ENCODE data around the gene ARHGAP32. TPM values are rescaled to one million over a fixed set of nuclear protein-coding genes. Genes with fewer than 3 reads are reported as not detected.

Gene ARHGAP32
- total and polyA plus RNA-seq, 2 donors from 2014 or later = 2.1 to 30.8 TPM

GRCh38 chr11:129223260-129223659 is 31.1 kb upstream of the ARHGAP32 start:
- intact Hi-C loops (cut with DNase I) = no loop called here
- H3K4me1 ChIP-seq (ENCODE audit: control insufficient read depth in 2 of 3, insufficient read depth in 2 of 3, low read depth in 1 of 3, low read length in 3 of 3) = no peaks in the 10 kb centered on the region
- no peak overlapping the region for H3K4me3 ChIP-seq (ENCODE audit: low read length in 3 of 3)
- H3K27ac ChIP-seq (ENCODE audit: low read depth in 2 of 2, low read length in 2 of 2) = no peak overlapping the region
- FAIRE-seq (no peak), DNase-seq (no peak)
- no peaks in the 10 kb centered on the region for H3K27me3 ChIP-seq (ENCODE audit: control insufficient read depth, insufficient read depth, low read length)
- H3K9me3 ChIP-seq (ENCODE audit: control insufficient read depth in 2 of 3, insufficient read depth in 1 of 3, low read length in 3 of 3) = peaks cover 2 to 10% (median 3%) of the 10 kb centered on the region in 3 donors
- H3K9ac ChIP-seq (ENCODE audit: low read length in 3 of 3) = no peak overlapping the region
- no peak for TF ChIP-seq CTCF (IDR thresholded peaks at IDR 0.05; ENCODE audit: borderline replicate concordance, extremely low read depth, insufficient read depth)
- no peaks in the 10 kb centered on the region for H3K36me3 ChIP-seq (ENCODE audit: control insufficient read depth in 2 of 3, insufficient read depth in 3 of 3, low read length in 3 of 3)

GRCh38 chr11:129222158-129222557 is 30.0 kb upstream of the ARHGAP32 start:
- no peak for DNase-seq
- Histone ChIP-seq H3K4me3 (ENCODE audit: low read length in 3 of 3) (no peak overlapping the region), H3K4me1 (ENCODE audit: control insufficient read depth in 2 of 3, insufficient read depth in 2 of 3, low read depth in 1 of 3, low read length in 3 of 3) (no peaks in the 10 kb centered on the region), H3K36me3 (ENCODE audit: control insufficient read depth in 2 of 3, insufficient read depth in 3 of 3, low read length in 3 of 3) (no peaks in the 10 kb centered on the region), H3K27me3 (ENCODE audit: control insufficient read depth, insufficient read depth, low read length) (no peaks in the 10 kb centered on the region), H3K27ac (ENCODE audit: low read depth in 2 of 2, low read length in 2 of 2) (no peak overlapping the region), H3K9ac (ENCODE audit: low read length in 3 of 3) (no peak overlapping the region), H3K9me3 (ENCODE audit: control insufficient read depth in 2 of 3, insufficient read depth in 1 of 3, low read length in 3 of 3) (peaks cover 2 to 10% (median 3%) of the 10 kb centered on the region in 3 donors)
- intact Hi-C loops (cut with DNase I) = no loop called here
- no peak for TF ChIP-seq CTCF (IDR thresholded peaks at IDR 0.05; ENCODE audit: borderline replicate concordance, extremely low read depth, insufficient read depth)
- no peak for FAIRE-seq

- FAIRE-seq (no peak), DNase-seq (no peak)
- intact Hi-C loops (cut with DNase I) = no loop called here
- H3K4me3 ChIP-seq (ENCODE audit: low read length in 3 of 3) = no peak overlapping the region
- H3K27me3 ChIP-seq (ENCODE audit: control insufficient read depth, insufficient read depth, low read length) = no peaks in the 10 kb centered on the region
- no peak overlapping the region for H3K9ac ChIP-seq (ENCODE audit: low read length in 3 of 3)
- no peak overlapping the region for H3K27ac ChIP-seq (ENCODE audit: low read depth in 2 of 2, low read length in 2 of 2)
- no peaks in the 10 kb centered on the region for H3K9me3 ChIP-seq (ENCODE audit: control insufficient read depth in 2 of 3, insufficient read depth in 1 of 3, low read length in 3 of 3)
- TF ChIP-seq CTCF (IDR thresholded peaks at IDR 0.05; ENCODE audit: borderline replicate concordance, extremely low read depth, insufficient read depth) = no peak
- H3K36me3 ChIP-seq (ENCODE audit: control insufficient read depth in 2 of 3, insufficient read depth in 3 of 3, low read length in 3 of 3) = no peaks in the 10 kb centered on the region
- H3K4me1 ChIP-seq (ENCODE audit: control insufficient read depth in 2 of 3, insufficient read depth in 2 of 3, low read depth in 1 of 3, low read length in 3 of 3) = peaks cover 0 to 2% (median 0%) of the 10 kb centered on the region in 3 donors
These were observed 23.6 kb upstream of the ARHGAP32 start for GRCh38 chr11:129215506-129216245.
